ENCODE data around the gene INPP5F.

GRCh38 chr10:119818889-119819270 is 93.0 kb downstream of the INPP5F start:
- no peak for TF ChIP-seq EZH2 (IDR thresholded peaks at IDR 0.05; ENCODE audit: borderline replicate concordance, insufficient read depth, low read depth, low read length, poor library complexity, severe bottlenecking)
- TF ChIP-seq CTCF (IDR thresholded peaks at IDR 0.05), result no peak

Data from B cell (primary cell).